HG03196 (cell line): ENCODE results near the gene KXD1.

Experiments used
- ATAC-seq: cut with Tn5 transposase; IDR thresholded peaks from one replicate; pipeline ENCODE4 v1.9.1; 2021; ENCODE audit not compliant: unreplicated experiment

The KXD1 gene

GRCh38 chr19:18612051-18612771 lies 54.5 kb downstream of the KXD1 start:
- no peak for ATAC-seq

GRCh38 chr19:18612772-18613588 lies 55.3 kb downstream of the KXD1 start, which contains the start of gene TMEM59L:
TMEM59L (plus strand) TSS chr19:18612870; CDS start chr19:18612959, 89 bp downstream.
- ATAC-seq: no peak

DNA sequence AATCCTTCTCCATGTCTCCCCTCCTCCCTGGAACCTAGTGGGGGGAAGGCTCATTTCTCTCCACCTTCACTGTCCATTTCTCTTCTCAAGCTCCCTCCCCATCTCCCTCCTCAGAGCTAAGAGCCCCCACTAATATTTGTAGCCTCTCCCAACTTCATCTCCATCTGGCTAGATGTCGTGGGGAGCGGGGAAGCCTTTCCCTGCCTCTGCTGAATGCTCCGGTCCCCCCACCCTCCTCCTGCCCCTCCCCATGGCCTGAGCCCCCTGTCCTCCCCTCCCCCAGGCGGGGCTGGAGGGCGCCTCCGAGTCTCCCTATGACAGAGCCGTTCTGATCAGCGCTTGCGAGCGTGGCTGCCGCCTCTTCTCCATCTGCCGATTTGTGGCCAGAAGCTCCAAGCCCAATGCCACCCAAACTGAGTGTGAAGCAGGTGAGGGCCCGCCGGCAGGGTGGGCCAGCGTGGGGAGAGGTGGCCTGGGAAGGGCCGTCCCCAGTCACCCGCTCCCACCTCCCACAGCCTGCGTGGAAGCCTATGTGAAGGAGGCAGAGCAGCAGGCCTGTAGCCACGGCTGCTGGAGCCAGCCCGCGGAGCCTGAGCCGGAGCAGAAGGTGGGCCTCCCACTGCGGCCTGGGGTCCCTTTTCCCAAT lies 56.0 kb downstream of the KXD1 start:
- ATAC-seq: no peak

DNA sequence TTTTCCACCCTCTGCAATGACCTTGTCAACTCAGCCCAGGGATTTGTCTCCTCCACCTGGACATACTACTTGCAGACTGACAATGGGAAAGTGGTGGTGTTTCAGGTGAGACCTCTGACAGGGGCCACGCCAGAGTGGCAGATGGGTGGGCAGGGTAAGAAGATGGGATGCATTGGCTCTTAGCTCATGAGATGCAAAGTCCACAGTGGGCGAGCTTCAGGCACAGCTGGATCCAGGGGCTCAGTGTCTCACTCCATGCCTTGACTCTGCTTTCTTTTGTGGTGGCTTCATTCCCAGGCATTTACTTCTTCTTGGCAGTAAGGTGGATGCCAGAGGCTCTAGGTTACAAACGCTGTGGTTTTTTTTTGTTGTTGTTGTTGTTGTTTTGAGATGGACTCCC lies 58.4 kb downstream of the KXD1 start:
- ATAC-seq: no peak

DNA sequence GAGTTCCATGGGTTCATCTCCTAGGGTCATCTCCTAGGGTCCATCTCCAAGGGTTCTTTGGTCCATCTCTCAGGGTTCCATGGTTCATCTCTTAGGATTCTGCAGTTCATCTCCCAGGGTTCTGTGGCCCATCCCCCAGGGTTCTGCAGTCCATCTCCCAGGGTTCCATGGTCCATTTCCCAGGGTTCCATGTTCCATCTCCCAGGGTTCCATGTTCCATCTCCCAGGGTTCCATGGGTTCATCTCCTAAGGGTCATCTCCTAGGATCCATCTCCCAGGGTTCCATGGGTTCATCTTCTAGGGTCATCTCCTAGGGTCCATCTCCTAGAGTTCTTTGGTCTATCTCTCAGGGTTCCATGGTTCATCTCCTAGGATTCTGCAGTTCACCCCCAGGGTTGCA lies 59.9 kb downstream of the KXD1 start:
- ATAC-seq: no peak

- ATAC-seq: no peak
Observed at GRCh38 chr19:18618236-18618635, 60.6 kb downstream of the KXD1 start.
